Hepatocyte (in vitro differentiated cells): ENCODE data around the gene NXPH2. TPM values are rescaled to one million over a fixed set of nuclear protein-coding genes. Genes with fewer than 3 reads are reported as not detected.

Experiments used
- DNase-seq: peaks from one replicate; pipeline ENCODE4 v3.0.0-alpha.2; 2016; ENCODE audit warnings: low spot score
- H2AFZ ChIP-seq: fragments of 200-600 bp; sonication (generic); 2 replicates; pipeline ENCODE4 v1.6.0; 2016; ENCODE audit warnings: antibody characterized with exemption, mild to moderate bottlenecking
- H3K27ac ChIP-seq: fragments of 200-600 bp; sonication (generic); 2 replicates; pipeline ENCODE4 v1.5.1; 2016; ENCODE audit warnings: mild to moderate bottlenecking
- H3K27me3 ChIP-seq: fragments of 200-600 bp; sonication (generic); 2 replicates; pipeline ENCODE4 v1.6.1; 2016
- H3K36me3 ChIP-seq: fragments of 200-600 bp; sonication (generic); replicated peaks from 2 replicates; pipeline ENCODE4 v1.5.1; 2016; ENCODE audit warnings: low read depth; ENCODE audit not compliant: insufficient read depth
- H3K4me1 ChIP-seq: fragments of 200-600 bp; sonication (generic); 2 replicates; pipeline ENCODE4 v1.5.1; 2016; ENCODE audit warnings: mild to moderate bottlenecking, moderate library complexity; ENCODE audit not compliant: insufficient read depth
- H3K4me2 ChIP-seq: fragments of 200-600 bp; sonication (generic); 2 replicates; pipeline ENCODE4 v1.6.0; 2016
- H3K4me3 ChIP-seq: fragments of 200-600 bp; sonication (generic); 2 replicates; pipeline ENCODE4 v1.5.1; 2016; ENCODE audit warnings: mild to moderate bottlenecking
- H3K79me2 ChIP-seq: fragments of 200-600 bp; sonication (generic); 2 replicates; pipeline ENCODE4 v1.6.0; 2017; ENCODE audit warnings: mild to moderate bottlenecking
- H3K9me2 ChIP-seq: fragments of 200-600 bp; sonication (generic); replicated peaks from 2 replicates; pipeline ENCODE4 v1.6.0; 2017; ENCODE audit warnings: mild to moderate bottlenecking; ENCODE audit not compliant: insufficient read depth
- H3K9me3 ChIP-seq: fragments of 200-600 bp; sonication (generic); 2 replicates; pipeline ENCODE4 v1.5.1; 2016; ENCODE audit warnings: low read depth, mild to moderate bottlenecking
- H4K20me1 ChIP-seq: fragments of 200-600 bp; sonication (generic); 2 replicates; pipeline ENCODE4 v1.6.0; 2016; ENCODE audit warnings: mild to moderate bottlenecking; ENCODE audit not compliant: insufficient read depth, poor library complexity, severe bottlenecking
- CTCF ChIP-seq: fragments of 200-600 bp; sonication (generic); IDR thresholded peaks from 2 replicates; pipeline ENCODE4 v1.5.1; 2016; ENCODE audit warnings: antibody characterized with exemption, mild to moderate bottlenecking; ENCODE audit not compliant: poor library complexity
- EZH2 ChIP-seq: fragments of 200-600 bp; sonication (generic); IDR thresholded peaks from 2 replicates; pipeline ENCODE4 v1.6.1; 2016; ENCODE audit warnings: antibody characterized with exemption, mild to moderate bottlenecking, borderline replicate concordance
- EZH2phosphoT487 ChIP-seq: fragments of 200-600 bp; sonication (generic); IDR thresholded peaks from one replicate; pipeline ENCODE4 v1.6.1; 2018; ENCODE audit warnings: antibody characterized with exemption, mild to moderate bottlenecking, low read depth, moderate library complexity; ENCODE audit not compliant: unreplicated experiment, severe bottlenecking
- WGBS: methylation state at CpG from one replicate; pipeline ENCODE4 v1.1.6; 2016; ENCODE audit warnings: low lambda C conversion rate; ENCODE audit errors: missing lambda C conversion rate; 5-methylcytosine and 5-hydroxymethylcytosine counted together
- polyA plus RNA-seq: library from polyadenylated mRNA; unstranded; fragments of >200 nt; fragmentation: Nextera tagmentation; extraction: Ambion mirVana; gene quantifications from 2 replicates; pipeline ENCODE4 v1.2.1, GENCODE V29; 2016
- total RNA-seq: library from RNA; depleted of rRNA; stranded (reverse); fragments of >200 nt; gene quantifications from 2 replicates; pipeline ENCODE4 v1.2.3, GENCODE V29; 2014

The NXPH2 gene
- total and polyA plus RNA-seq, 2 experiments from 2014 or later: 1.5 to 6.3 TPM

- H3K4me1 ChIP-seq: no peaks in the 10 kb centered on the region
- H3K4me2 ChIP-seq: no peak overlapping the region
- no peak overlapping the region for H3K27ac ChIP-seq
- H3K4me3 ChIP-seq: no peak overlapping the region
- DNase-seq: no peak
- no peaks in the 10 kb centered on the region for H3K79me2 ChIP-seq
- H3K9me3 ChIP-seq: peaks cover 7% of the 10 kb centered on the region
- TF ChIP-seq EZH2 (no peak), EZH2phosphoT487 (no peak), CTCF (no peak)
- no peaks in the 10 kb centered on the region for H3K27me3 ChIP-seq
- H3K36me3 ChIP-seq: no peaks in the 10 kb centered on the region
- 87% methylated on average over 1 of the region's 1 CpG for WGBS
- no peaks in the 10 kb centered on the region for H4K20me1 ChIP-seq
- no peak overlapping the region for H2AFZ ChIP-seq
- H3K9me2 ChIP-seq: no peaks in the 10 kb centered on the region
Observed at GRCh38 chr2:138633049-138633448, 147.1 kb downstream of the NXPH2 start.

- no peak overlapping the region for H3K27ac ChIP-seq
- WGBS: 62% methylated on average over 2 of the region's 2 CpGs
- no peak for DNase-seq
- no peak overlapping the region for H2AFZ ChIP-seq
- no peaks in the 10 kb centered on the region for H3K27me3 ChIP-seq
- H3K4me3 ChIP-seq: no peak overlapping the region
- H3K4me1 ChIP-seq: no peaks in the 10 kb centered on the region
- peaks cover 7% of the 10 kb centered on the region for H3K9me3 ChIP-seq
- TF ChIP-seq EZH2phosphoT487: no peak
- no peak for TF ChIP-seq EZH2
- TF ChIP-seq CTCF: no peak
- H3K9me2 ChIP-seq: no peaks in the 10 kb centered on the region
- no peaks in the 10 kb centered on the region for H4K20me1 ChIP-seq
- no peaks in the 10 kb centered on the region for H3K36me3 ChIP-seq
- no peak overlapping the region for H3K4me2 ChIP-seq
- H3K79me2 ChIP-seq: no peaks in the 10 kb centered on the region
Observed at GRCh38 chr2:138632066-138632620, 148.0 kb downstream of the NXPH2 start.

GRCh38 chr2:138630164-138630563 is 150.0 kb downstream of the NXPH2 start:
- Histone ChIP-seq H3K9me2 (no peaks in the 10 kb centered on the region), H4K20me1 (no peaks in the 10 kb centered on the region), H3K9me3 (peaks cover 7% of the 10 kb centered on the region), H3K79me2 (no peaks in the 10 kb centered on the region), H2AFZ (no peak overlapping the region), H3K4me3 (no peak overlapping the region), H3K27me3 (no peaks in the 10 kb centered on the region), H3K4me1 (no peaks in the 10 kb centered on the region), H3K4me2 (no peak overlapping the region), H3K36me3 (no peaks in the 10 kb centered on the region), H3K27ac (no peak overlapping the region)
- DNase-seq: no peak
- 80% methylated on average over 2 of the region's 2 CpGs for WGBS
- TF ChIP-seq EZH2phosphoT487 (no peak), EZH2 (no peak), CTCF (no peak)

- Histone ChIP-seq H3K9me3 (no peaks in the 10 kb centered on the region), H2AFZ (no peak overlapping the region), H3K27me3 (no peaks in the 10 kb centered on the region), H3K36me3 (no peaks in the 10 kb centered on the region), H3K4me3 (no peak overlapping the region), H3K27ac (no peak overlapping the region), H3K9me2 (no peaks in the 10 kb centered on the region), H3K4me2 (no peak overlapping the region), H3K79me2 (no peaks in the 10 kb centered on the region), H3K4me1 (no peaks in the 10 kb centered on the region), H4K20me1 (no peaks in the 10 kb centered on the region)
- 87% methylated on average over 1 of the region's 1 CpG for WGBS
- DNase-seq: no peak
- no peak for TF ChIP-seq CTCF
- TF ChIP-seq EZH2phosphoT487: no peak
- TF ChIP-seq EZH2: no peak
Observed at GRCh38 chr2:138626148-138626547, 154.0 kb downstream of the NXPH2 start.
